OCI-LY7 (cell line): ENCODE measurements around the gene ATAD3C.
"Not testable (repeated sequence)": the region's sequence is repeated elsewhere in the genome, so short reads cannot be mapped to it uniquely, and the experiment has no call there.

Experiments used
- CTCF ChIP-seq: fragments of 200-600 bp; sonication (generic); conservative IDR thresholded peaks from 2 replicates; pipeline ENCODE4 v1.5.1; 2014; ENCODE audit warnings: mild to moderate bottlenecking, antibody characterized with exemption, low read length, moderate library complexity, mixed read lengths
- EZH2phosphoT487 ChIP-seq: fragments of 200-600 bp; sonication (generic); IDR thresholded peaks from 2 replicates; pipeline ENCODE4 v1.6.1; 2018; ENCODE audit warnings: low read depth, borderline replicate concordance, mild to moderate bottlenecking, mixed run types, antibody characterized with exemption, low read length, moderate library complexity, mixed read lengths

- not testable (repeated sequence) for TF ChIP-seq CTCF, EZH2phosphoT487
These were observed 2.9 kb upstream of the ATAD3C start for GRCh38 chr1:1446631-1447030.
